Kidney capillary endothelial cell (primary cell): ENCODE results near the gene LTB4R.

Experiments used
- DNase-seq: peaks from one replicate; pipeline ENCODE4 v3.0.0-alpha.2; 2018; ENCODE audit warnings: low spot score

Gene LTB4R

DNA sequence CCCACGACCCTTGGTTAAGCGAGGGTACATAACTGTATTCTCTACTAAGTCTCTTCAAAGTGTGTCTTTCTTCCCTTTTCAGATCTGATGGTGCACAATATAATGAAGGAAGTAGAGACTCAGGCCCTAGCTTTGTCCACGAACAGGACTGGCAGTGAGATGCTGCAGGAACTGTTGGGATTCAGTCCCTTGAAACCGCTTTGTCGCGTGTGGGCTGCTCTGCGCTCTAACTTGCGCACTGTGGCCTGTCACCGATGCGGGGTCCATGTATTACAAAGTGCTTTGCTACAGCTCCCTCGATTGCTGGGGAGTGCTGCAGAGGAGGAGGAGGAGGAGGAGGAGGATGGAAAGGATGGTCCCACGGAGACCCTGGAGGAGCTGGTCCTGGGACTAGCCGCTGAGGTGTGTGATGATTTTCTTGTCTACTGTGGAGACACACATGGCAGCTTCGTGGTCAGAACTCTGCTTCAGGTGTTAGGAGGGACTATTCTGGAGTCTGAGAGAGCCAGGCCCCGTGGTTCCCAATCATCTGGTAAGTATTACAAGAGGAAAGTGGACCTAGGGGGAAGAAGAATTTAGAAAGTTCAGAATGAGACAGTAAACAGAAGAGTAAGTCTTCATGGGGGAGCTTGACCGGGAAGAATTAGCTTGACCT lies 10.8 kb upstream of the LTB4R start:
- DNase-seq, result no peak

DNA sequence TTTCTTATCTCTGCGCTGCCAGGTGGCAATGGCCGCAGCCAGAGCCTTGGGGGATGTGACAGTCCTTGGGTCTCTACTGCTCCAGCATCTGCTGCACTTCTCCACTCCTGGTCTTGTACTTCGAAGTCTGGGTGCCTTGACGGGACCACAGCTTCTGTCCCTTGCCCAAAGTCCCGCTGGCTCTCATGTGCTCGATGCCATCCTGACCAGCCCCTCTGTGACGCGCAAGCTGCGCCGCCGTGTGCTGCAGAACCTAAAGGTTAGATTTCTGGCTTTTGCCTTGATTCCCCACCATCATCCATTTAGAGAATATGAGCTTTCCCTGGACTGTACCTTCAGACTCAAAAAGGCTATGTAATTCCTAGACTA lies 7.3 kb upstream of the LTB4R start:
- no peak for DNase-seq

DNA sequence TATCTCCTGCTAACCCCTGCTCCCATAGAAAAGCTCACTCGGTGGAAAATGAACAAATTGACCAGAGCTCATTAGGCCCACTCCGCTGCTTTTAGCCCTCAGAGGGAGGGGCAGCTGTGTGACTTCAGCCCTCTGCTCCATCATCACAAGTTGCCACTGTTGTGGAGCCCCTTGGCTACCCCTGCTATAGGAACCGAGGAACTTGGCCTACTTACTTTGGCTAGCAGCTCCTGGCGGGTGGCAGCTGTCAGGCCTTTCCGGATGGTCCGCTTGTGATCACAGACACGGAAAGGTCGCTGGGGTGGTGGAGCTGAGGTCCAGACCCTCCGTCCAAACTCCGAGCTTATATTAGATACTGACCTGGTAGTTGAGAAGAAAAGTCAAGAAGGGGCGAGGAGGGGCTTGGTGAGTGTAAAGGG lies 4.1 kb upstream of the LTB4R start:
- no peak for DNase-seq

DNA sequence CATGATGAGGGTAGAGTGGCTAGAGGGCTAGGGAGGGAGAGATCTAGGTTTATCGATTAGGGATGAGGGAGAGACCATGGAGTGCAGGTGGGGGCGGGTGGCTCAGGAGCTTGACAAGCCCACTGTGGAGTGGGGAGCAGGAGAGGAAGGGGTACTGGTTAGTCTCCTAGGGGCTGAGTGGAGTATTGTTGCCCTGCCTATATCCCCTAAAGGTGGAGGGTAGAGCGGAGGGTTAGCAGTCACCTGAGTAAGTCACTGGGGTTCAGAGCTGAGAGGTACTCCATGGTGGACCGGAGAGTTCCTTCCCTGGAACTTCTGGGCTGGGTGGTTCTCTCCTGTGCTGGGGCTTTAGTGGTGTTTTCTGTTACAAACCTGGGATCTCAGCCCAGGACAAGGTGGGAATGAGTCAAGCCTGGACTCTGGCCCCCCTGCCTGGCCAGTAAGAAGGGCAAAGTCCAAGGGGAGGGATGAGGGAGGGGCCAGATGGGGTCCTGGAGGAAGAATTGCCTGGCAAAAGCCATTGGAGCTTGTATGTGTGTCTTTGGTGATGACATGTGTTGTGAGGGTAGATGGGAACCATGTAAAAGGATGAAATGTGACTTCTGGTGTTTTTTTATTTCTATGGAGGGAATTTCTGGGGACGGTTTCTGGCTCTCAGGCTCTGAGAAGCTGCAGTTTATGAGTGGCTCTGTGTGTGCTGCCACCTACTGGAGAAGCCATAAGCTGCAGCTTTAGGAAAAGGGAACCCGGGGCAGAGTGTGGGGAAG lies 3.5 kb upstream of the LTB4R start, which contains the start of gene CIDEB:
CIDEB (minus strand) TSS at position 403 of the 767 bp plus-strand sequence; CDS start at position 284, 119 bp downstream.
- peak; percentile 70 for DNase-seq

DNA sequence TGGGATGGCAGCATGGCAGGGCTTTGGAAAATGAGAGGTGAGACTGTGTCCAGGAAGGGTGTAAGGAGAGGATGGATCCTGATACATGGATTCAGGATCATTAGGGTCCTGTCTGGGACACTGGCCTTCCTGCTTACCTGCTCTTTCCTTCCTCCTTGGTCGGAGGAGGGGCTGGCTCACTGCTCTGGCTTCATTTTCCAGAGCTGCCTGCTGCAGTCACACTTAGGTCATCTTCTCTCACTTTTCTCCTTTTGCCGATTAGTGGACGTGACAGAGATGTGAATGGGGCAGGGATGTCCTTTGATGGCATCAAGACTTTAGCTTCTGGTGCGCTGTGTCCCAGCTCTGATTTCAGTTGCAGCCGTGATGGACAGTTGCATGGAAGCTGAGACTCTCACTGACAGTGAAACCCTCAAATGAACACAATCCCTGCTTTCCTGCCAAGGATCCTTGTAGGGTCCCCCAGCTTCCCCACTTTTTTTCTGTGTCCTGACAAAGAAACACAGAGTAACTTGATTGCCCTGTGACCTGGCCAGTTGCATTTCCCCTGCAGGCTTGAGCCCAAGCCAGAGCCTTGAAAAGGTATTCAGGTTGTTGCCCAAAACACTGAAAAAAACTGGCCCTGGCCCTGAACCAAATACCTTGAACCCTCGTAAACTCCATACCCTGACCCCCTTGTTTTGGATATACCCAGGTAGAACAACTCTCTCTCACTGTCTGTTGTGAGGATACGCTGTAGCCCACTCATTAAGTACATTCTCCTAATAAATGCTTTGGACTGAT lies 2.8 kb upstream of the LTB4R start:
- no peak for DNase-seq

DNA sequence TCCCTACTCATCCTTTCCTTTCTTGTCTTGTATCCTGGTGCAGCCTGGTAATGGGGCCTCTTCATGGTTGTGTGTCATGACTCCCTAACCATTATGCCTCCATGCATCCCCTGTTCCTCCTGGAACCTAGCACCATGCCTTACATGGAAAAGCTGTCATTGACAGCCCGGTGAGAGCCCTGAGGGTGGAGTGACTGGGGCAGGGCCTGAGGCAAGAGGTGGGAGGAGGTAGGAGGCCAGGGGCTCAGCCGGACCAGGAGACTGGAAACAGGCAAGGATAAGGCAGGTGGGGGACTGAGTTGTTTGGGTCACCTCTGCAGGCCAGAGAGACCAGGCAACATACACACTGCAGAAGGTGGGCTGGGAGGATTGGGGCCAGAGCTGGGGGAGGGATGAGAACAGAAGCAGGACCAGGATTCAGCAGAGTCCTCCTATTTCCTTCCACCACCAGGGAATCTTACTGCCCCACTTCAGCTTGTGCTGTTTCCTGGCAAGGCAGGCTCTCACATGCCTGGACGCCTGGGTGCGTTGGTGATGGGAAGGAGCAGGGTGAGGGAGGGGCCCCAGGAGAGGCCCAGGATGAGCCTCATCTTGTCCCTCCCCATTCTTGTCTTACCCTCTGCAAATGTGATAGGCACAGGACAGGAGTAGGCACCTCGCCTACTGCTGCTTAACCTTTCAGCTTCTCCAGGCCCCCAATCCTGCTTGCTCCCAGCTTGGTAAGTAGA lies 1.6 kb upstream of the LTB4R start, which contains the start of gene LTB4R2:
LTB4R2 (plus strand) TSS at position 603 of the 727 bp plus-strand sequence. CDS start 525 bp downstream, outside the sequence.
- no peak for DNase-seq

DNA sequence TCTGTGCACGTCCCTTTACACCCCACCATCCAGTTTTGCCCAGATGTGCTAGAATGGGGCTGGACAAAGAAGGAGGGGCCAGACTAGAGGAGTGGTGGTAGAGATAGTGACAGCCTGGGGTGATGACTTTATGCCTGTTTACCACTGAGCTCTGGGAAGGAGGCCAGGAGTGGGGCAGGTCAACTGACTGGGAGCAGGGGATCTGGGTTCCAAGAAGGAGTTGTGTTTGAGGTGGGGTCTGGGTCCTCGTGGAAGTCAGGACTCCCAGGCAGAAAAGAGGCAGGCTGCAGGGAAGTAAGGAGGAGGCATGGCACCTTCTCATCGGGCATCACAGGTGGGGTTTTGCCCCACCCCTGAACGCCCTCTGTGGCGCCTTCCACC lies 1.0 kb upstream of the LTB4R start:
- no peak for DNase-seq

DNA sequence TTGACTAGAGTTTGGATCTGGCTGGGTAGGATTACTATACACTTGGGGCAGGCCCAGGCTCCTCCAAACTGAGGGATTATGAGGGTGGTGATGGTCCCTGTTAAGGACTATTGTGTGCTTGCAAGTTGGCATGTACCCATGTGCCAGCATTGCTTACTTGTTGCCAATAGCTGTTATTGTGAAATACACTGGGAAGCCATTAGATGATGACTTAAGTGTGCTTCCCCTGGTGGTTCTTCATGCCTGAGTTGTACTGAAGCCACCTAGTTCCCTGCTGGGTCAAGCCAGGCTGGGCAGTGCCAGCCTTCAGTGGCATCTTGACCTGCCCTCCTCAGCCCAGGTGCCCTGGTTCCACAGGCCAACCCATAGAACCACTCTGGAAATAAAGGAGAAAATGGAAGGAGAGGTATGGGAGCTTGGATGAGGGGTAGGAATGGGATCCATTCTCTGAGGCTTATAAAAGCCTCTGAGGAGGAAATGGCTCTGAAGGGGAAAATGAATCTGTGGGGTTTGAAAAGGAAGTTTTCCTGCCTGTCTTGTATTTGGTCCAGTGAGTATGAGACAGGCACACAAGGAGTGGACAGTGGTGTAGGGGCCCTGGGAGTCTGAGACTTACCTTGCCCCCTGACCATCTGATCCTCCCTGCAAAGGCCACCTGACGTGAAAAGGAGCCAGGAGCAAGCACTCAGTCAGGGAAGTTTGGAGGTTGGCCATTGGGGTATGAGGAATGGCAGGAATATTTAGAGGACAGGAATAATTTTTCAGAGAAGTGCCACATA lies 724 bp downstream of the LTB4R start:
- no peak for DNase-seq

DNA sequence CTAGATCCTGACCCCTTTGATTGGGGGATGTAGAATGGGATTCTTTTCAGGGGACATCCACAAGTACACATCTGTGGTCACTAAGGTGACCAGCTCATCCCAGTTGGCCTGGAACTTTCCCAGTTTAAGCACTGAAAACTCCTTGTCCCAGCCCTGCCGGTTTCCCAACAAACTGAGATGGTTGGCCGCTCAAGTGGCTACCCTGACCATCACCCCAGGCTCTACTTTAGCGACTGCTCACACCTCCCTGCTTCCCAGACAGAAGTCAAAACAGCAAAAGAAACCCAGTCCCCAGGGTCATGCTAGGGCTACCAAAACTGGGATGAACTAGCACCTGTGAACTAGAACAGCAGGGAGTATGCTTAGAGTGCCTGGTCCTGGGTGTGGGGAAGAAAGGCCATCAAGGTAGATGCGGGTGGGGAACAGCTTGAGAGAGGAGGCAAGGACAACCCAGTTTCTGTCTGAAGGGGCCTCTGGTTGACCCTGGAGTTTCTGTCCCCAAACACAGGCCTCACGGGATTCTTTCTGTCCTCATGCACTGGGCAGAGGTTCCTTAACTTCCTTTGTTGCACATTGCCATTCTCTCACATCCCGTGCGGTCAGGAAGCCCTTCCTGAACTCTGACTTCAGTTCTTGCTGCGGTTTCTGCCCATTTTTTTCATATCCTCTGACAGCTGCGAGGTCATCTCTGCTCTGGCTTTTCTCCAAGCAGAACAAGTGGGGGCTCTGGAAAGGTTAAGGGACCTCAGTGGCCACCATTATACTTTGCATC lies 1.6 kb downstream of the LTB4R start:
- peak; percentile 73 for DNase-seq

DNA sequence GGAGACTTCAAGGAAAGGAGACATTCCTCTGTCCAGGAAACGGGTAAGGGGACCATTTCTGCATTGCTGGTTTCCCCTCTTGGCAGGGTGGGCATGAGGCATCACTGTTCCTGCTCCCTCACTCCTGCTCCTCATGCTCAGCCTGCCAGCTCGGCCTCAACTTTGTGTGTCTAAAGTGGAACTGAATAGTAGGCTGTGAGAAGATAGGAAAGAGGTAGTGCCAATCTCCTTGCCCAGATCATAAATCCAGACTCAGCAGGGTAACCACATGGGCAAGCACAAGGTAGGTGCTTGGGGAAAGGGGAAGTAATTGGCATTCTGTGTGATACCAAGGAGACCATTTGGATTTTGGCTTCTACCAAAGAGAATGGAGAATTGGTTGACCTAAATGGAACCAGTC lies 2.6 kb downstream of the LTB4R start:
- DNase-seq, result no peak

DNA sequence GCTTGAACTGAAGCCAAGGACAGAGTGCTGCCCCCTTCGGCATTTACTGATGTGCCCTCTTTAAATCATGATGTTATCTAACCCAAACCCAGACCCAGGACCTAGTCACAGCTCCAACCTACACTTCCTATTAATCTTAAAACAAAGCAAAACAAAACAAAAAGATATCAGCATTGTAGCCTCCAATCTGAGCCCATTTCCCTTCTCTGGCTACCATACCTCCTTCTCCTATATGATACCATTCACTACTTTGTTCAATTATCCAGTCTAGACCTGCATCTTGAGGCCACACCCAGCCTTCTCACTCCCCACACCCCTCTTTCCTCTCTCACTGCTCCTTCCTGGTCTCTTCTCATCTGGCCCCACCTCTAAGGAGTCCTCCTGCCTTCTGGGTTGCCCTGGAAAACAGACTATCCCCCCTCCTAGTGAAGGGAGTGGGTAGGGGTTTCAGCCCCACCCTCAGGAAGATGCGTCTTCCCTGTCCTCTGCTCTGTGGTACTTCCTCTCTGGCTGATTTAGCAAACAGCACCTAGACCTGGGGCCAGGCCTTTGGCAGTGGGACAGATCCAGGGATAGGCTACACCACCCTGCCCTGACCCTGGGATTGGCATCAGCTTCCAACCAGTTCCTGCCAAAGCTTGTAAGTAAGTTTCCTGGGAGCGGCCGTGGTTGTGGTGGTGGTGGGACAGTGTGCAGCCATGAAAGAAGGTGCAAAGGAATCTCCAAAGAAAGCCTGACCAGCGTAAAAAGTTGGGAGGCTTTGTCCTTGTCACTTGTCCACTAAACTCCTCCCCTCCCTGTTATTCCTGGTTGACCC lies 3.3 kb downstream of the LTB4R start:
- no peak for DNase-seq

DNA sequence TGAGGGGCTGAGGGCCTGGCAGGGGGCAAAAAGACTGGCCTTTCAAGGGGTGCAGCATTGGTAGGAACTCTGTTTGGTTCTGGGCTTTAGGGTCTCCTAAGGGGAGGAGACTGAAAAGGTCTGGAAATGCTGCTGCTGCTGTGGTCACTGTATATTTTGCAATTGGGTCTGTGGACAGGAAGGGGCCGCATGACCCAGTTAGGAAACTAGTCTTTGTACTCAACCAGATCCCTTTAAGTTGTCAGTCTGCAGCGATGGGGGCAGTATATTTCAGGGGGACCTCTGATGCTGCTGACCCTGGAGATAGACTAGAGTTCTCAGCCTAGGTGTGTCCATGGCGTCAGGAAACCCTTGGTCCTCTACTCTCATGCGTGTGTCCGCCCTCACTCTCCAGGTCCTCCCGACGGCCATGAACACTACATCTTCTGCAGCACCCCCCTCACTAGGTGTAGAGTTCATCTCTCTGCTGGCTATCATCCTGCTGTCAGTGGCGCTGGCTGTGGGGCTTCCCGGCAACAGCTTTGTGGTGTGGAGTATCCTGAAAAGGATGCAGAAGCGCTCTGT lies 4.0 kb downstream of the LTB4R start:
- DNase-seq, result no peak

DNA sequence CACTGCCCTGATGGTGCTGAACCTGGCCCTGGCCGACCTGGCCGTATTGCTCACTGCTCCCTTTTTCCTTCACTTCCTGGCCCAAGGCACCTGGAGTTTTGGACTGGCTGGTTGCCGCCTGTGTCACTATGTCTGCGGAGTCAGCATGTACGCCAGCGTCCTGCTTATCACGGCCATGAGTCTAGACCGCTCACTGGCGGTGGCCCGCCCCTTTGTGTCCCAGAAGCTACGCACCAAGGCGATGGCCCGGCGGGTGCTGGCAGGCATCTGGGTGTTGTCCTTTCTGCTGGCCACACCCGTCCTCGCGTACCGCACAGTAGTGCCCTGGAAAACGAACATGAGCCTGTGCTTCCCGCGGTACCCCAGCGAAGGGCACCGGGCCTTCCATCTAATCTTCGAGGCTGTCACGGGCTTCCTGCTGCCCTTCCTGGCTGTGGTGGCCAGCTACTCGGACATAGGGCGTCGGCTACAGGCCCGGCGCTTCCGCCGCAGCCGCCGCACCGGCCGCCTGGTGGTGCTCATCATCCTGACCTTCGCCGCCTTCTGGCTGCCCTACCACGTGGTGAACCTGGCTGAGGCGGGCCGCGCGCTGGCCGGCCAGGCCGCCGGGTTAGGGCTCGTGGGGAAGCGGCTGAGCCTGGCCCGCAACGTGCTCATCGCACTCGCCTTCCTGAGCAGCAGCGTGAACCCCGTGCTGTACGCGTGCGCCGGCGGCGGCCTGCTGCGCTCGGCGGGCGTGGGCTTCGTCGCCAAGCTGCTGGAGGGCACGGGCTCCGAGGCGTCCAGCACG lies 4.7 kb downstream of the LTB4R start:
- no peak for DNase-seq

DNA sequence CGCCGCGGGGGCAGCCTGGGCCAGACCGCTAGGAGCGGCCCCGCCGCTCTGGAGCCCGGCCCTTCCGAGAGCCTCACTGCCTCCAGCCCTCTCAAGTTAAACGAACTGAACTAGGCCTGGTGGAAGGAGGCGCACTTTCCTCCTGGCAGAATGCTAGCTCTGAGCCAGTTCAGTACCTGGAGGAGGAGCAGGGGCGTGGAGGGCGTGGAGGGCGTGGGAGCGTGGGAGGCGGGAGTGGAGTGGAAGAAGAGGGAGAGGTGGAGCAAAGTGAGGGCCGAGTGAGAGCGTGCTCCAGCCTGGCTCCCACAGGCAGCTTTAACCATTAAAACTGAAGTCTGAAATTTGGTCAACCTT lies 5.3 kb downstream of the LTB4R start:
- DNase-seq, result no peak

DNA sequence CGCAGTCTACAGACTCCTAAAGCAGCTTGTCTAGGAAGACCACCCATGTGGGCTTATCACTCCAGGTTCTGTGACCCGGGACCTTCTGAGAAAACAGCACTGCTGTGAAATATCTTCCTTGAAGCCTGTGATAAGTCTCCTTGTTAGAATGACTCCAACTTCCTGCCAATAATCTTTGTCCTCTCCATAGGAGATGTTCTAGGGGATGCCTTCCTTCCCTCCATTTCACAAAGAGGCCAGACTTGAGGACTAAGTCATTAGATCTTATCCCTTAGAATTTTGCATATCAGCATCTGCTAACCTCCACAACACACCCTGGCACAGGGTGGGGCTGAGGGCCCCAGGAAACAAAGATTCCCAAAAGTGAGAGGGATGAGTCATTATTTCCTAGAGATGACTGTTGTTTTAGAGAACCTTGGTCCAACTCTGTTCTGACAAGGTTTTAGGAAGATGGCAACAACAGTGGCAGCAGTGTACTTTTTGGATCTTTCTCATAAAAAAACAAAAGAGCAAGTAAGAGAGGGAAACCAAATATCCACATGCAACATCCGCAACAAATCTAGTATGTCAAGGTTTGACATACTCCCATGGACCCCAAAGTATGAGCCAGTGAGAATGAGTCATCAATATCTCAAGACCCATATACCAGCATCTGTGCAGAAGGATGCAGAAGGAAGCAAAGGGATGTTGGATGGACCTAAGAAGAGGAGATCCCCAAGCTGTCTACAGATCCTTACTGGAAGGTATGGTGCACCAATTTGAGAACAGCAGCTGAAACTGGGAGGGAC lies 6.0 kb downstream of the LTB4R start:
- DNase-seq, result no peak

DNA sequence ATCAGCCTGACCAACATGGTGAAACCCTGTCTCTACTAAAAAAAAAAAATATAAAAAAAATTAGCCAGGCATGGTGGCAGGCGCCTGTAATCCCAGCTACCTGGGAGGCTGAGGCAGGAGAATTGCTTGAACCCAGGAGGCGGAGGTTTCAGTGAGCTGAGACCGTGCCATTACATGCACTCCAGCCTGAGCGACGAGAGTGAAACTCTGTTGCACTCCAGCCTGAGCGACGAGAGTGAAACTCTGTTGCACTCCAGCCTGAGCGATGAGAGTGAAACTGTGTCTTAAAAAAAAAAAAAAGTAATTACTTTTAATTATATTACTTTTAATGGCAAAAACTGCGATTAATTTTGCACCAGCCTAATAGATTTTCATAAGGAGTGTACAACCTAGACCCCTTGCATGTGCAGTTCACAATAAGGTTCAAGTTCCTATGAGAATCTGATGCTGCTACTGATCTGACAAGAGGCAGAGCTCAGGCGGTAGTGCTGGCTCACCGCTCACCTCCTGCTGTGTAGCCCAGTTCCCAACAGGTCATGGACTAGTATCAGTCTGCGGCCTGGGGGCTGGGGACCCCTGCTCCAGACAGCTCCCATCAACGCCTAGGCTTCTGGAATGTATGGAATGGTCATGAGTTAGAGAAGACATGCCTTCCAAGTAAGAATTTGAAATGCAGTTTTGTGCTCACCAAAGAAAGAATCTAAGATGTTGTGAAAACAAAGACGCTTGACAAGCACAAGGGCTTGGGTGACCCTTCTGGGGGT lies 10.1 kb downstream of the LTB4R start:
- no peak for DNase-seq

DNA sequence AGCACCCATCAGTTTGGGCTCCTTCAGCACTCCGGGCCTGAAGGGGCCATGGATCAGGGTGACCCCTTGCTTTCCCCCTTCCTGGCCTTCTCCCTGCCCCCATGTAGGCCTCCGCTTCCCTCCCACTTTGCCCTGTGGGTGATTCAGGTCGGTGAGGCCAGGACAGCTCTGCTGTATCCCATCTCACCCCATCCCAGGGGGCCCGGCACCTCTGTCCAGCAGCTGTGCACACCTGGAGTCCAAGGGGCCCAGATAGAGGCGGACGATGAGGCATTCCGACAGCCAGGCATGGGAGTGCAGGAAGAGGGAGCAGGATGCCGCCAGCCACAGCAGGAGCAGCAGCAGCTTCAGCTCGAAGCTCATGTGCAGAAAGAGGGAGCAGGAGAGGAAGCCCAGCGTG lies 11.4 kb downstream of the LTB4R start:
- no peak for DNase-seq
